ENCODE measurements around the gene LGALS12.

The LGALS12 gene

GRCh38 chr11:63505857-63506528 is at the start of gene LGALS12:
TSS of gene LGALS12 (plus strand) at chr11:63506084. CDS start at chr11:63506459, 375 bp downstream.
- DNase-seq (ENCODE audit: low read depth in 2 of 2) = no peak

- DNase-seq (ENCODE audit: low read depth in 2 of 2) = no peak
Observed at GRCh38 chr11:63459586-63459985, 46.3 kb upstream of the LGALS12 start.

DNA sequence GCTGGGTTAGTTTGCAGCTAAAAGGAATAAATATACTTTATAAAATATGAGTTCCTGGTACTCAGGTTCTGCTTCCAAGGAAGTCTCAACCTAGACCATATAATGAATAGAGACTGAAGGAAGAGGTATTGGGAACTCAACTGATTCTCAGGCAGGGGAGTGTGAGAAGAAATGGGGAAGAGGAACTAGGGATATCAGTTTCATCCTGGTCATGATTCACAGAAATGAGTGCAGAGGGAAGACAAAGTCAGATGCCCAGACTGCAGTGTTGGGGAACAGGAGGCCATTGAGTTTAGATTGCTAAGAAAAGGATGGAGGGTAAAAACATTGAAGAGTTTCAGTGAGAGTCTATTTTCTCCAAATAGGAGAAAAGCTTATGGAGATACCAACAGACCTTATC is 43.7 kb upstream of the LGALS12 start:
- no peak for DNase-seq (ENCODE audit: low read depth in 2 of 2)

GRCh38 chr11:63470311-63470710 is 35.6 kb upstream of the LGALS12 start:
- no peak for DNase-seq (ENCODE audit: low read depth in 2 of 2)

DNA sequence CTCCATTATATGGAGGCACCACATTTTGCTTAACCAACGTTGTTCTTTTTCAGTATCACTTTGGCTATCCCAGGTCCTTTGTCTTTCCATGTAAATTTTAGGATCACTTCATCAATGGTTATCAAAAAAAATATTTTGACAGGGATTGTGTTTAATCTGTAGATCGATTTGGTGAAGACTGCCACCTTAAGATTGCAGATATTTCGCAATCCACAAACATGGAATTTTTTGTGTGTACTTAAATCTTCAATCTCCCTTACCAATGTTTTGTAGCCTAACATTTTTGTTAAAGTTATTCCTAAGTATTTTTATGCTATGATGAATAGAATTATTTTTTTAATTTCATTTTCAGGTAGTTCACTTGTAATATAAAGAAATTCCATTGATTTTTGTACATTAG is 33.5 kb upstream of the LGALS12 start:
- no peak for DNase-seq (ENCODE audit: low read depth in 2 of 2)

- no peak for DNase-seq (ENCODE audit: low read depth in 2 of 2)
Observed at GRCh38 chr11:63476618-63477017, 29.3 kb upstream of the LGALS12 start.

GRCh38 chr11:63478896-63479295 is 27.0 kb upstream of the LGALS12 start:
- peak; percentile 14 to 23 for DNase-seq (ENCODE audit: low read depth in 2 of 2)

DNA sequence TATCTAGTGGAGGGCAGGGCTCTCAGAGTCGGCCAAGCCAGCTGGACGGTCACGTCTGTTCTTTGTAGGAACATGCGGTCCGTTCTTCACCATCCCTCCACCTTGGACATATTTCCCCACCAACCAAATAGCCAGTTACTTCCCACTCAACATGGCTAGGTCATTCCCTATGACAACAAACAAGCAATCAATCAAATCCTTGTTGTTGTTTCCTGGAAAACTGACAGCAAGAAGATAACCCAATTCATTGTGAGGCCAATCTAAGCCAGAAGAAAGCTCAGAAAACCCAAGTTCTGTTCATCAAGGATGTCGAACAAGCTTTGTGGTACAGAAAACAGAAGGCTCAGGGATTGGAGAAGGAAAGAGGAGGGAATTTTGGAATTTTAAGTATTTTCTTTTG is 25.8 kb upstream of the LGALS12 start:
- DNase-seq (ENCODE audit: low read depth in 2 of 2) = no peak

GRCh38 chr11:63485777-63486176 is 20.1 kb upstream of the LGALS12 start:
- DNase-seq (ENCODE audit: low read depth in 2 of 2) = no peak

DNA sequence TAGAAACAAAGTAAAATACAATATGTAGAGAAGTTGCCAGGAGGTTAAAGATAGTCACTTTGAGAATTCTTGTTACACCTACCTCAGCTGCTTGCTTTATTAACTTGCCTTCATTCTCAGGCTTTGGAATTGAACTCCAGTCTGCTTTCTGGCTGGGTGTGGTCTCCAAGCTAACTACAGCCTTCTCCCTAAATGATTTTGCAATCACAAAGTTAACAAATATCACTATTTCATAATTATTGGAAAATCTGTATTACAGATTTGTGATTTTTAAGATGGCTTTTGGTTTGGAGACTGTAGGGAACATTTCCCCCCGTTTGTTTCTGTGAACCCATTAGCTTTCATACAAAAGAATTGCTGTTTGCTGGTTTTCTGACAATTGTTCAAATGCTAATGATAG is 17.1 kb upstream of the LGALS12 start:
- no peak for DNase-seq (ENCODE audit: low read depth in 2 of 2)

GRCh38 chr11:63489879-63490278 is 16.0 kb upstream of the LGALS12 start:
- DNase-seq (ENCODE audit: low read depth in 2 of 2) = no peak

DNA sequence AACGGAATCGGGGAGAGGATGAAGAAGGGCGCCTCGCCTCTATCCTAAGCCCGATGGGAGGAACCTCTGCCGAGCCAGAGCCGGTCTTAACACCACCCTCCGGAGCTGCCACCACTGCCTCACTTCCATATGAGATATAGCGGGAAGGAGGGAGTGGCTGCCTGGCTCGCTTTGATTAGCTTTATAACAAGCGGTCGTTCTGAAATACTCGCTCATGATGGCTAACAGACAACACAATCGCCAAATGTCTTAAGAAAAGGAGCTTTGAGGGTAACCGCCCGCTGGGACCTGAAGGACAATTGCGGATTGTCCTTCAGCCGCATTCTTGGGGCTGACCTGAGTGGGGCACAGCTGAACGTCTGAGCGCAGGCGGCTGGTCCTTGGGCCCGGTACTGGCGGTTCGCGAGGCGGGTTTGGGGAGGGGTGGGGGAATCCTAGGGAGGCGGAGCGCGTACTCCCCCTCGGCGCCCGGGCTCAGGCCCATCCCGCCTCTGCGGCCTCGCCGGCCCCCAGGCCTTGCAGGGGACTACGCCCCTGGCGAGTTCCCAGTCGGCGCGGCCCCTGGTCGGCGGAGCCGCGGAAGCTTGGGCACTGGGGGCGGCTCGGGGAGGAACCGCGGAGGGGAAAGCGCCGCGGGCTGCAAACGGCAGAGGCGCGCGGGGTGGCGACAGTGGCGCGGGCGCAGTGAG is 15.2 kb upstream of the LGALS12 start, which contains the start of gene PLAAT5:
Gene PLAAT5, minus strand, starts transcription at position 617 of the 689 bp plus-strand sequence. Its CDS starts 133 bp downstream, at position 484.
- DNase-seq (ENCODE audit: low read depth in 2 of 2) = no peak

DNA sequence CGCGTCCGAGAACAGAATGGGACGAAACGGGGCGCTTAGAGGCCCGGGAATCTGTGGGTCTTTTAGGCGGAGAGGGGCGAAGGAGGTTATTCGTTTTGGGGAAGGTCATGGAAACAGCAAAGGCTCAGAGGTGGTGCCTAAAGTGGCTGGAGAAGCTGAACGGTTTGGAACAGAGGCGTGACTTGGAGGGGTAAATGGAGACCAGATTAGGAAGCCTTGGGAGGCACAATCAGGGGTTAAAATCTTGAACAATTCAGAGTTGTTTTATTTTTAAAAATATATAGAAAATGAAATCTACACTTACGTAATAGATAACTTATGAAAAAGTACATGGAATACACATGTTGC is 14.7 kb upstream of the LGALS12 start:
- no peak for DNase-seq (ENCODE audit: low read depth in 2 of 2)

GRCh38 chr11:63491636-63492372 is 14.1 kb upstream of the LGALS12 start:
- no peak for DNase-seq (ENCODE audit: low read depth in 2 of 2)

DNA sequence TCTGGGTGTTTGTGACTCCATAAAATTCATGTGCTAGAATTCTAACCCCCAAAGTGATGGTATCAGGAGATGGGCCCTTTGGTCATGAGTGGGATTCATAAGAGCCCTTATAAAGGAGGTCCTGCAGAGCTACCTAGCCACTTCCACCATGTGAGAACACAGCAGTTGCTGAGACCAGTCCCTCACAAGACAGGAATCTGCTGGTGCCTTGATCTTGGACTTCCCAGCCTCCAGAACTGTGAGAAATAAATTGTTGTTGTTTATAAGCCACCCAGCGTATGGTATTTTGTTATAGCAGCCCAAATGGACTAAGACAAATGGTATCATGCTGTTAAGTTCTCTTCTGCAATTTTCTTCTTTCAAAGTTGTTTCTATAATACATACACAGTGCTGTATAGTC is 13.4 kb upstream of the LGALS12 start:
- DNase-seq (ENCODE audit: low read depth in 2 of 2) = no peak

- DNase-seq (ENCODE audit: low read depth in 2 of 2) = no peak
Observed at GRCh38 chr11:63493127-63493526, 12.8 kb upstream of the LGALS12 start.

DNA sequence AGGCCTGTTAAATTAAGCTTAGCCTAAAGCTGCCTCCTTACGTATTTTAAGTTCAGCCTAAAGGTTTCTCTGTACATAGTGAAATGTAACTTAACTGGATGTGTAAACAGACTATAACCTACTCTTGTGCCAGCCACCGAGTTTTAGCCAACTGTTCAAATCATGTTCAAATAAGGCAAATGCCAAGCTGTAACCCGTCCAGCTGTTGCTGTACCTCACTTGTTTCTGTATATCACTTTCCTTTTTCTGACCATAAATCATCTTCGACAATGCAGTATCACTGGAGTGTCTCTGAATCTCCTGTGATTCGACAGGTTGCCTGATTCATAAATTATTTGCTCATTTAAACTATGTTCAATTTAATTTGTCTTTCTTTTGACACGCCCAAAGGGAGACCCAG is 10.9 kb upstream of the LGALS12 start:
- no peak for DNase-seq (ENCODE audit: low read depth in 2 of 2)

DNA sequence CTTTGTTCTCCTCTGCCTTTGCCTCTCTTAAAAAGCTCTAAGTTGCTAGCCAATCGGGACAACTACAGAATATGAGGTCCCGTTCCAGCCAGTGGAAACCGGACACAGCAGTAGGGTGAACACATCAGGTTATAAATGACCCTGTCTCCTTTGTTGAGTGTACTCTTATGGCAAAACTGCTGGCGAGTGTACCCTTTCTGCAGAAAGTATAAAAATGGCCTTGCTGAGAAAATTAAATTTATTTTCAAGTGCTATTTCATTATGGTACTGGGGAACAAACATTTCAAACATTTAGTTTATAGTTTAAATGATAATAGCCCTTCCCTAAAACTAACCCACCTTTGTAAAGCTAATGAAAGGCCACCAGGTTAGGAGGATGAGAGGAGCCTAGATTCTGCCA is 6.0 kb upstream of the LGALS12 start:
- no peak for DNase-seq (ENCODE audit: low read depth in 2 of 2)

- DNase-seq (ENCODE audit: low read depth in 2 of 2) = no peak
Observed at GRCh38 chr11:63501236-63501635, 4.6 kb upstream of the LGALS12 start.

GRCh38 chr11:63502252-63502820 is 3.5 kb upstream of the LGALS12 start:
- no peak for DNase-seq (ENCODE audit: low read depth in 2 of 2)

DNA sequence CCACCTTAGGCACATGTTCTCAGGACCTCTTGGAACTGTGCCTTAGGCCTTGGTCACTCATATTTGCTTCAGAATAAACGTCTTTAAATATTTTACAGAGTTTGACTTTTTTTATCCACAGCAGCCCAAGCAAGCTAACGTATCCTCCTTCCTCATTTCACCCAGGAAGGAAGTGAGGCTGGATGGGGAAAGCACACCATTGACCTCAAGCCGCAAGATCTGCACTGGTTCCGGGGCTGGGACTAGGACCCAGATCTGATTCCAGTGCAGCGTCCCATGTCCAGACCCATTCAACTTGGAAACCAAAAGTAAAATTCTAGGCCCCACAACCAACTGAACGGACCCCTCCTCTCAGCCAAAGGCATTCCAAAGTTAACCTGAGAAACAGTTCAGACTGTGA is 2.4 kb upstream of the LGALS12 start:
- DNase-seq (ENCODE audit: low read depth in 2 of 2) = no peak

DNA sequence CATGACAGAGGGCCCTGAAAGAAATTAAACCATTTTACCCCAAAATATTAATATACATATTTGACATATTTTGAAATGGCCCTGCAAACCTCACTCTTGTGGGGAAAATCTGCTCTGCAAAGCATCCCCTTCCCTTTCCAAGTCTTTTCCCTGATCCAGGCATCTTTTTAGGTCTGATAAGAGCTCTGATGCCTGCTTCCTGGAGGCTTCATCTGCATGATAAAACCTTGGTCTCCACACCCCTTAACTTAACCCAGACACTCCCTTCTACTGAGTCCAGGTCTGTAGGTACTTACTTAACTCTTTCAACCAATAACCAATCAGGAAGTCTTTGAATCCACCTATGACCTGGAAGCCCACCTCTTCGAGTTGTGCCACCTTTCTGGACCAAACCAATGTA is 1.8 kb upstream of the LGALS12 start:
- DNase-seq (ENCODE audit: low read depth in 2 of 2) = no peak
